Mesendoderm (in vitro differentiated cells): ENCODE measurements around the gene CHRNA4.

ENCODE experiments used
- DNase-seq: peaks from one replicate; pipeline ENCODE4 v3.0.0; 2013
- H2AK5ac ChIP-seq: 2 replicates; pipeline ENCODE4 v1.6.1; 2013; ENCODE audit warnings: low read length, inconsistent platforms
- H2BK120ac ChIP-seq: 2 replicates; pipeline ENCODE4 v1.6.1; 2013; ENCODE audit warnings: low read depth, mild to moderate bottlenecking, low read length, moderate library complexity, mixed read lengths
- H2BK15ac ChIP-seq: replicated peaks from 2 replicates; pipeline ENCODE4 v1.6.1; 2013; ENCODE audit warnings: low read depth, mild to moderate bottlenecking, moderate library complexity
- H2BK5ac ChIP-seq: 2 replicates; pipeline ENCODE4 v1.6.1; 2013; ENCODE audit warnings: low read length, inconsistent platforms
- H3K18ac ChIP-seq: 2 replicates; pipeline ENCODE4 v1.6.1; 2013; ENCODE audit warnings: mild to moderate bottlenecking, low read length, mixed read lengths
- H3K23ac ChIP-seq: one replicate; pipeline ENCODE4 v1.6.1; 2013; ENCODE audit warnings: low read length
- H3K27ac ChIP-seq: 2 replicates; pipeline ENCODE4 v1.5.1; 2013; ENCODE audit warnings: low read depth, mild to moderate bottlenecking, inconsistent platforms, low read length, moderate library complexity
- H3K27me3 ChIP-seq: 2 replicates; pipeline ENCODE4 v1.6.1; 2013; ENCODE audit warnings: low read length, control low read depth, mild to moderate bottlenecking, inconsistent platforms; ENCODE audit not compliant: insufficient read depth, poor library complexity
- H3K36me3 ChIP-seq: 2 replicates; pipeline ENCODE4 v1.6.1; 2013; ENCODE audit warnings: low read length, inconsistent platforms; ENCODE audit not compliant: control insufficient read depth, insufficient read depth
- H3K4ac ChIP-seq: one replicate; pipeline ENCODE4 v1.6.1; 2013; ENCODE audit warnings: low read depth, mild to moderate bottlenecking, low read length, moderate library complexity
- H3K4me1 ChIP-seq: 2 replicates; pipeline ENCODE4 v1.6.1; 2013; ENCODE audit warnings: low read depth, low read length, inconsistent platforms; ENCODE audit not compliant: control insufficient read depth
- H3K4me2 ChIP-seq: 2 replicates; pipeline ENCODE4 v1.6.1; 2013; ENCODE audit warnings: low read length
- H3K4me3 ChIP-seq: 2 replicates; pipeline ENCODE4 v1.5.1; 2013; ENCODE audit warnings: mild to moderate bottlenecking, low read length
- H3K56ac ChIP-seq: one replicate; pipeline ENCODE4 v1.6.1; 2013; ENCODE audit warnings: low read length
- H3K79me1 ChIP-seq: 2 replicates; pipeline ENCODE4 v1.6.1; 2013; ENCODE audit warnings: low read length, inconsistent platforms
- H3K79me2 ChIP-seq: 2 replicates; pipeline ENCODE4 v1.6.1; 2013; ENCODE audit warnings: mild to moderate bottlenecking, low read length; ENCODE audit not compliant: control insufficient read depth, insufficient read depth
- H3K9ac ChIP-seq: 2 replicates; pipeline ENCODE4 v1.6.1; 2013; ENCODE audit warnings: low read length, inconsistent platforms
- H4K5ac ChIP-seq: one replicate; pipeline ENCODE4 v1.6.1; 2013; ENCODE audit warnings: low read length
- H4K8ac ChIP-seq: one replicate; pipeline ENCODE4 v1.6.1; 2013; ENCODE audit warnings: low read depth, mild to moderate bottlenecking, control low read depth, low read length, moderate library complexity
- WGBS: extraction: QIAGEN DNeasy Blood & Tissue Kit; methylation state at CpG from one replicate; pipeline ENCODE4 v1.1.7; 2013; ENCODE audit warnings: low lambda C conversion rate, missing lambda C conversion rate; ENCODE audit not compliant: insufficient coverage; ENCODE audit errors: extremely low coverage; 5-methylcytosine and 5-hydroxymethylcytosine counted together

CHRNA4 gene

GRCh38 chr20:63350196-63350595, 11.0 kb downstream of the CHRNA4 start:
- DNase-seq: no peak
- Histone ChIP-seq H2AK5ac (no peak overlapping the region), H3K27ac (no peak overlapping the region), H2BK15ac (no peak overlapping the region), H3K79me2 (no peaks in the 10 kb centered on the region), H4K8ac (no peak overlapping the region), H3K4me2 (no peak overlapping the region), H3K4ac (no peak overlapping the region), H3K56ac (no peak overlapping the region), H3K27me3 (no peaks in the 10 kb centered on the region), H3K36me3 (no peaks in the 10 kb centered on the region), H2BK120ac (no peak overlapping the region), H3K18ac (no peak overlapping the region), H4K5ac (no peak overlapping the region), H3K23ac (no peak overlapping the region), H3K4me1 (no peaks in the 10 kb centered on the region), H2BK5ac (no peak overlapping the region), H3K9ac (no peak overlapping the region), H3K4me3 (no peak overlapping the region), H3K79me1 (no peaks in the 10 kb centered on the region)
- WGBS: no CpG with 5 or more reads among the region's 33 CpGs

GRCh38 chr20:63349516-63349895, 11.6 kb downstream of the CHRNA4 start:
- no peak overlapping the region for H3K23ac ChIP-seq
- no peak overlapping the region for H4K5ac ChIP-seq
- no peak overlapping the region for H2BK120ac ChIP-seq
- H3K27ac ChIP-seq: no peak overlapping the region
- no peaks in the 10 kb centered on the region for H3K36me3 ChIP-seq
- no peak for DNase-seq
- H3K27me3 ChIP-seq: no peaks in the 10 kb centered on the region
- H3K4me2 ChIP-seq: no peak overlapping the region
- H3K79me1 ChIP-seq: no peaks in the 10 kb centered on the region
- H2AK5ac ChIP-seq: no peak overlapping the region
- no peak overlapping the region for H3K4me3 ChIP-seq
- H3K79me2 ChIP-seq: no peaks in the 10 kb centered on the region
- no peaks in the 10 kb centered on the region for H3K4me1 ChIP-seq
- no peak overlapping the region for H3K9ac ChIP-seq
- no peak overlapping the region for H2BK15ac ChIP-seq
- WGBS: no CpG with 5 or more reads among the region's 29 CpGs
- no peak overlapping the region for H3K4ac ChIP-seq
- H3K56ac ChIP-seq: no peak overlapping the region
- H3K18ac ChIP-seq: no peak overlapping the region
- H2BK5ac ChIP-seq: no peak overlapping the region
- H4K8ac ChIP-seq: no peak overlapping the region

- Histone ChIP-seq H3K23ac (no peak overlapping the region), H3K18ac (no peak overlapping the region), H2BK5ac (no peak overlapping the region), H3K4ac (no peak overlapping the region), H2BK120ac (no peak overlapping the region), H3K56ac (no peak overlapping the region), H3K27me3 (no peaks in the 10 kb centered on the region), H4K5ac (no peak overlapping the region), H3K36me3 (no peaks in the 10 kb centered on the region), H3K9ac (no peak overlapping the region), H3K79me2 (no peaks in the 10 kb centered on the region), H3K4me2 (no peak overlapping the region), H3K4me3 (no peak overlapping the region), H3K4me1 (no peaks in the 10 kb centered on the region), H2BK15ac (no peak overlapping the region), H4K8ac (no peak overlapping the region), H3K79me1 (no peaks in the 10 kb centered on the region), H2AK5ac (no peak overlapping the region), H3K27ac (no peak overlapping the region)
- no peak for DNase-seq
- WGBS: no CpG with 5 or more reads among the region's 29 CpGs
Measured at GRCh38 chr20:63348828-63349515, 12.2 kb downstream of the CHRNA4 start.

GRCh38 chr20:63347950-63348827, 13.0 kb downstream of the CHRNA4 start:
- Histone ChIP-seq H4K8ac (no peak overlapping the region), H3K4ac (no peak overlapping the region), H3K4me3 (no peak overlapping the region), H3K79me2 (no peaks in the 10 kb centered on the region), H4K5ac (no peak overlapping the region), H3K56ac (no peak overlapping the region), H3K4me2 (no peak overlapping the region), H3K36me3 (no peaks in the 10 kb centered on the region), H2BK120ac (no peak overlapping the region), H3K23ac (no peak overlapping the region), H2BK15ac (no peak overlapping the region), H3K79me1 (no peaks in the 10 kb centered on the region), H3K27ac (no peak overlapping the region), H3K4me1 (no peaks in the 10 kb centered on the region), H3K18ac (no peak overlapping the region), H3K27me3 (no peaks in the 10 kb centered on the region), H2BK5ac (no peak overlapping the region), H3K9ac (no peak overlapping the region), H2AK5ac (no peak overlapping the region)
- no CpG with 5 or more reads among the region's 46 CpGs for WGBS
- DNase-seq: no peak

GRCh38 chr20:63347081-63347741, 13.9 kb downstream of the CHRNA4 start:
- WGBS: no CpG with 5 or more reads among the region's 33 CpGs
- Histone ChIP-seq H3K4me3 (no peak overlapping the region), H3K27me3 (no peaks in the 10 kb centered on the region)

More at GRCh38 chr20:63347081-63347741, 13.9 kb downstream of the CHRNA4 start:
- Histone ChIP-seq H2AK5ac (no peak overlapping the region), H3K9ac (no peak overlapping the region), H3K56ac (no peak overlapping the region), H2BK15ac (no peak overlapping the region), H3K4me2 (no peak overlapping the region), H3K79me2 (no peaks in the 10 kb centered on the region), H3K4me1 (no peaks in the 10 kb centered on the region), H2BK120ac (no peak overlapping the region), H3K18ac (no peak overlapping the region), H3K23ac (no peak overlapping the region), H2BK5ac (no peak overlapping the region), H3K79me1 (no peaks in the 10 kb centered on the region), H3K4ac (no peak overlapping the region), H3K27ac (no peak overlapping the region), H3K36me3 (no peaks in the 10 kb centered on the region), H4K8ac (no peak overlapping the region), H4K5ac (no peak overlapping the region)
- DNase-seq: no peak
